GM23338 (cell line): Measurements from ENCODE around the gene ITPRID1. TPM values are rescaled to one million over a fixed set of nuclear protein-coding genes. Genes with fewer than 3 reads are reported as not detected.

Experiments used
- ATAC-seq: fragments of 200-7000 bp; cut with Tn5 transposase; 3 replicates; pipeline ENCODE4 v1.9.1; 2020
- DNase-seq: peaks from one replicate; pipeline ENCODE4 v3.0.0-alpha.2; 2015; ENCODE audit warnings: low spot score
- H2AFZ ChIP-seq: fragments of 200-600 bp; sonication (generic); 2 replicates; pipeline ENCODE4 v1.8.0; 2016; ENCODE audit warnings: antibody characterized with exemption, mild to moderate bottlenecking, moderate library complexity
- H3F3A ChIP-seq: fragments of 200-600 bp; sonication (generic); replicated peaks from 2 replicates; pipeline ENCODE4 v1.8.0; 2017; ENCODE audit warnings: antibody characterized with exemption, mixed run types, low read depth
- H3K27ac ChIP-seq: fragments of 200-600 bp; sonication (generic); 2 replicates; pipeline ENCODE4 v1.6.1; 2016; ENCODE audit warnings: low read depth
- H3K27me3 ChIP-seq: fragments of 200-600 bp; sonication (generic); 2 replicates; pipeline ENCODE4 v1.8.0; 2016; ENCODE audit warnings: mild to moderate bottlenecking, mixed run types, moderate library complexity; ENCODE audit not compliant: insufficient read depth
- H3K36me3 ChIP-seq: fragments of 200-600 bp; sonication (generic); 2 replicates; pipeline ENCODE4 v1.8.0; 2016; ENCODE audit warnings: mild to moderate bottlenecking; ENCODE audit not compliant: insufficient read depth
- H3K4me1 ChIP-seq: fragments of 200-600 bp; sonication (generic); 2 replicates; pipeline ENCODE4 v1.8.0; 2016; ENCODE audit warnings: mild to moderate bottlenecking, moderate library complexity; ENCODE audit not compliant: insufficient read depth
- H3K4me2 ChIP-seq: fragments of 200-600 bp; sonication (generic); 2 replicates; pipeline ENCODE4 v1.7.1; 2017; ENCODE audit warnings: mixed run types
- H3K4me3 ChIP-seq: fragments of 200-600 bp; sonication (generic); 2 replicates; pipeline ENCODE4 v1.6.1; 2016; ENCODE audit warnings: mixed run types
- H3K79me2 ChIP-seq: fragments of 200-600 bp; sonication (generic); replicated peaks from 2 replicates; pipeline ENCODE4 v1.8.0; 2017; ENCODE audit warnings: mild to moderate bottlenecking; ENCODE audit not compliant: insufficient read depth
- H3K9me2 ChIP-seq: fragments of 200-600 bp; sonication (generic); 2 replicates; pipeline ENCODE4 v1.8.0; 2017; ENCODE audit not compliant: insufficient read depth
- H4K20me1 ChIP-seq: fragments of 200-600 bp; sonication (generic); replicated peaks from 2 replicates; pipeline ENCODE4 v1.8.0; 2017; ENCODE audit warnings: mild to moderate bottlenecking; ENCODE audit not compliant: insufficient read depth
- H3K27ac Mint-ChIP-seq: 2 replicates; pipeline ENCODE4 v1.8.0; 2020; ENCODE audit warnings: inconsistent platforms, mild to moderate bottlenecking, moderate library complexity, mixed read lengths
- H3K27me3 Mint-ChIP-seq: 3 replicates; pipeline ENCODE4 v1.8.0; 2022; ENCODE audit warnings: low read depth, mild to moderate bottlenecking, moderate library complexity, mixed read lengths, inconsistent platforms; ENCODE audit not compliant: insufficient read depth, poor library complexity
- H3K36me3 Mint-ChIP-seq: 3 replicates; pipeline ENCODE4 v1.8.0; 2021; ENCODE audit warnings: low read depth, mild to moderate bottlenecking, inconsistent platforms, moderate library complexity, mixed read lengths
- H3K4me1 Mint-ChIP-seq: 3 replicates; pipeline ENCODE4 v1.8.0; 2020; ENCODE audit warnings: mild to moderate bottlenecking, inconsistent platforms, mixed read lengths
- H3K4me3 Mint-ChIP-seq: 3 replicates; pipeline ENCODE4 v1.8.0; 2021; ENCODE audit warnings: moderate library complexity, mild to moderate bottlenecking, inconsistent platforms, mixed read lengths
- H3K9me3 Mint-ChIP-seq: 3 replicates; pipeline ENCODE4 v1.8.0; 2020; ENCODE audit warnings: moderate library complexity, mild to moderate bottlenecking, inconsistent platforms, mixed read lengths
- CREB1 ChIP-seq: fragments of 250-450 bp; sonication (Bioruptor Pico); IDR thresholded peaks from 2 replicates; pipeline ENCODE4 v1.5.0; 2020; ENCODE audit warnings: low read depth, mild to moderate bottlenecking, moderate library complexity
- EZH2 ChIP-seq: fragments of 200-600 bp; sonication (generic); IDR thresholded peaks from one replicate; pipeline ENCODE4 v1.8.0; 2017; ENCODE audit warnings: antibody characterized with exemption, mild to moderate bottlenecking, low read depth; ENCODE audit not compliant: unreplicated experiment
- JUNB ChIP-seq: IDR thresholded peaks from one replicate; pipeline ENCODE4 v1.6.1; 2016; ENCODE audit warnings: antibody characterized with exemption; ENCODE audit not compliant: unreplicated experiment
- POLR2AphosphoS5 ChIP-seq: IDR thresholded peaks from 2 replicates; pipeline ENCODE4 v1.6.1; 2016; ENCODE audit warnings: antibody characterized with exemption, low read depth
- polyA plus RNA-seq: library from polyadenylated mRNA; unstranded; fragments of >200 nt; fragmentation: Nextera tagmentation; extraction: Ambion mirVana; gene quantifications from 2 replicates; pipeline ENCODE4 v1.2.1, GENCODE V29; 2016
- total RNA-seq: library from RNA; depleted of rRNA; stranded (reverse); fragments of >200 nt; shearing (Covaris generic); gene quantifications from 2 replicates; pipeline ENCODE4 v1.2.3, GENCODE V29; 2014
- TF ChIP-seq, protein P1 (sequence below): fragments of 250-450 bp; sonication (Bioruptor Pico); IDR thresholded peaks from 2 replicates; pipeline ENCODE4 v1.5.0; 2020; ENCODE audit warnings: mild to moderate bottlenecking, moderate library complexity
- TF ChIP-seq, protein P2 (sequence below): IDR thresholded peaks from one replicate; pipeline ENCODE4 v1.6.1; 2018; ENCODE audit warnings: antibody characterized with exemption; ENCODE audit not compliant: unreplicated experiment

The ITPRID1 gene
- total and polyA plus RNA-seq, 2 experiments from 2014 or later = 0.05 to 0.45 TPM

GRCh38 chr7:31497516-31497915 lies 16.4 kb upstream of the ITPRID1 start:
- Mint-ChIP-seq H3K27ac (no peak overlapping the region), H3K9me3 (no peaks in the 10 kb centered on the region; the same call in 2 of the 3 replicates), H3K36me3 (peaks cover 6% of the 10 kb centered on the region; the same call in 2 of the 3 replicates), H3K4me1 (peaks cover 17% of the 10 kb centered on the region), H3K4me3 (no peak overlapping the region), H3K27me3 (peaks cover 5% of the 10 kb centered on the region)
- peaks cover 8% of the 10 kb centered on the region for H3K4me1 ChIP-seq
- no peaks in the 10 kb centered on the region for H4K20me1 ChIP-seq
- TF ChIP-seq, protein P1, sequence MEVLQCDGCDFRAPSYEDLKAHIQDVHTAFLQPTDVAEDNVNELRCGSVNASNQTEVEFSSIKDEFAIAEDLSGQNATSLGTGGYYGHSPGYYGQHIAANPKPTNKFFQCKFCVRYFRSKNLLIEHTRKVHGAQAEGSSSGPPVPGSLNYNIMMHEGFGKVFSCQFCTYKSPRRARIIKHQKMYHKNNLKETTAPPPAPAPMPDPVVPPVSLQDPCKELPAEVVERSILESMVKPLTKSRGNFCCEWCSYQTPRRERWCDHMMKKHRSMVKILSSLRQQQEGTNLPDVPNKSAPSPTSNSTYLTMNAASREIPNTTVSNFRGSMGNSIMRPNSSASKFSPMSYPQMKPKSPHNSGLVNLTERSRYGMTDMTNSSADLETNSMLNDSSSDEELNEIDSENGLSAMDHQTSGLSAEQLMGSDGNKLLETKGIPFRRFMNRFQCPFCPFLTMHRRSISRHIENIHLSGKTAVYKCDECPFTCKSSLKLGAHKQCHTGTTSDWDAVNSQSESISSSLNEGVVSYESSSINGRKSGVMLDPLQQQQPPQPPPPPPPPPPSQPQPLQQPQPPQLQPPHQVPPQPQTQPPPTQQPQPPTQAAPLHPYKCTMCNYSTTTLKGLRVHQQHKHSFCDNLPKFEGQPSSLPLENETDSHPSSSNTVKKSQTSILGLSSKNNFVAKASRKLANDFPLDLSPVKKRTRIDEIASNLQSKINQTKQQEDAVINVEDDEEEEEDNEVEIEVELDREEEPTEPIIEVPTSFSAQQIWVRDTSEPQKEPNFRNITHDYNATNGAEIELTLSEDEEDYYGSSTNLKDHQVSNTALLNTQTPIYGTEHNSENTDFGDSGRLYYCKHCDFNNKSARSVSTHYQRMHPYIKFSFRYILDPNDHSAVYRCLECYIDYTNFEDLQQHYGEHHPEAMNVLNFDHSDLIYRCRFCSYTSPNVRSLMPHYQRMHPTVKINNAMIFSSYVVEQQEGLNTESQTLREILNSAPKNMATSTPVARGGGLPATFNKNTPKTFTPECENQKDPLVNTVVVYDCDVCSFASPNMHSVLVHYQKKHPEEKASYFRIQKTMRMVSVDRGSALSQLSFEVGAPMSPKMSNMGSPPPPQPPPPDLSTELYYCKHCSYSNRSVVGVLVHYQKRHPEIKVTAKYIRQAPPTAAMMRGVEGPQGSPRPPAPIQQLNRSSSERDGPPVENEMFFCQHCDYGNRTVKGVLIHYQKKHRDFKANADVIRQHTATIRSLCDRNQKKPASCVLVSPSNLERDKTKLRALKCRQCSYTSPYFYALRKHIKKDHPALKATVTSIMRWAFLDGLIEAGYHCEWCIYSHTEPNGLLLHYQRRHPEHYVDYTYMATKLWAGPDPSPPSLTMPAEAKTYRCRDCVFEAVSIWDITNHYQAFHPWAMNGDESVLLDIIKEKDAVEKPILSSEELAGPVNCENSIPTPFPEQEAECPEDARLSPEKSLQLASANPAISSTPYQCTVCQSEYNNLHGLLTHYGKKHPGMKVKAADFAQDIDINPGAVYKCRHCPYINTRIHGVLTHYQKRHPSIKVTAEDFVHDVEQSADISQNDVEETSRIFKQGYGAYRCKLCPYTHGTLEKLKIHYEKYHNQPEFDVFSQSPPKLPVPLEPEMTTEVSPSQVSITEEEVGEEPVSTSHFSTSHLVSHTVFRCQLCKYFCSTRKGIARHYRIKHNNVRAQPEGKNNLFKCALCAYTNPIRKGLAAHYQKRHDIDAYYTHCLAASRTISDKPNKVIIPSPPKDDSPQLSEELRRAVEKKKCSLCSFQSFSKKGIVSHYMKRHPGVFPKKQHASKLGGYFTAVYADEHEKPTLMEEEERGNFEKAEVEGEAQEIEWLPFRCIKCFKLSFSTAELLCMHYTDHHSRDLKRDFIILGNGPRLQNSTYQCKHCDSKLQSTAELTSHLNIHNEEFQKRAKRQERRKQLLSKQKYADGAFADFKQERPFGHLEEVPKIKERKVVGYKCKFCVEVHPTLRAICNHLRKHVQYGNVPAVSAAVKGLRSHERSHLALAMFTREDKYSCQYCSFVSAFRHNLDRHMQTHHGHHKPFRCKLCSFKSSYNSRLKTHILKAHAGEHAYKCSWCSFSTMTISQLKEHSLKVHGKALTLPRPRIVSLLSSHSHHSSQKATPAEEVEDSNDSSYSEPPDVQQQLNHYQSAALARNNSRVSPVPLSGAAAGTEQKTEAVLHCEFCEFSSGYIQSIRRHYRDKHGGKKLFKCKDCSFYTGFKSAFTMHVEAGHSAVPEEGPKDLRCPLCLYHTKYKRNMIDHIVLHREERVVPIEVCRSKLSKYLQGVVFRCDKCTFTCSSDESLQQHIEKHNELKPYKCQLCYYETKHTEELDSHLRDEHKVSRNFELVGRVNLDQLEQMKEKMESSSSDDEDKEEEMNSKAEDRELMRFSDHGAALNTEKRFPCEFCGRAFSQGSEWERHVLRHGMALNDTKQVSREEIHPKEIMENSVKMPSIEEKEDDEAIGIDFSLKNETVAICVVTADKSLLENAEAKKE = no peak
- TF ChIP-seq EZH2 (no peak), POLR2AphosphoS5 (no peak), CREB1 (CRISPR knock-in tag) (no peak), JUNB (no peak)
- TF ChIP-seq, protein P2, sequence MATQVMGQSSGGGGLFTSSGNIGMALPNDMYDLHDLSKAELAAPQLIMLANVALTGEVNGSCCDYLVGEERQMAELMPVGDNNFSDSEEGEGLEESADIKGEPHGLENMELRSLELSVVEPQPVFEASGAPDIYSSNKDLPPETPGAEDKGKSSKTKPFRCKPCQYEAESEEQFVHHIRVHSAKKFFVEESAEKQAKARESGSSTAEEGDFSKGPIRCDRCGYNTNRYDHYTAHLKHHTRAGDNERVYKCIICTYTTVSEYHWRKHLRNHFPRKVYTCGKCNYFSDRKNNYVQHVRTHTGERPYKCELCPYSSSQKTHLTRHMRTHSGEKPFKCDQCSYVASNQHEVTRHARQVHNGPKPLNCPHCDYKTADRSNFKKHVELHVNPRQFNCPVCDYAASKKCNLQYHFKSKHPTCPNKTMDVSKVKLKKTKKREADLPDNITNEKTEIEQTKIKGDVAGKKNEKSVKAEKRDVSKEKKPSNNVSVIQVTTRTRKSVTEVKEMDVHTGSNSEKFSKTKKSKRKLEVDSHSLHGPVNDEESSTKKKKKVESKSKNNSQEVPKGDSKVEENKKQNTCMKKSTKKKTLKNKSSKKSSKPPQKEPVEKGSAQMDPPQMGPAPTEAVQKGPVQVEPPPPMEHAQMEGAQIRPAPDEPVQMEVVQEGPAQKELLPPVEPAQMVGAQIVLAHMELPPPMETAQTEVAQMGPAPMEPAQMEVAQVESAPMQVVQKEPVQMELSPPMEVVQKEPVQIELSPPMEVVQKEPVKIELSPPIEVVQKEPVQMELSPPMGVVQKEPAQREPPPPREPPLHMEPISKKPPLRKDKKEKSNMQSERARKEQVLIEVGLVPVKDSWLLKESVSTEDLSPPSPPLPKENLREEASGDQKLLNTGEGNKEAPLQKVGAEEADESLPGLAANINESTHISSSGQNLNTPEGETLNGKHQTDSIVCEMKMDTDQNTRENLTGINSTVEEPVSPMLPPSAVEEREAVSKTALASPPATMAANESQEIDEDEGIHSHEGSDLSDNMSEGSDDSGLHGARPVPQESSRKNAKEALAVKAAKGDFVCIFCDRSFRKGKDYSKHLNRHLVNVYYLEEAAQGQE = no peak
- no peak overlapping the region; the same call in 1 of the 2 replicates for H2AFZ ChIP-seq
- no peak overlapping the region for H3K4me2 ChIP-seq
- no peak for ATAC-seq
- no peak for DNase-seq
- H3K9me2 ChIP-seq = peaks cover 18% of the 10 kb centered on the region
- H3K4me3 ChIP-seq = no peak overlapping the region
- no peaks in the 10 kb centered on the region for H3F3A ChIP-seq
- no peaks in the 10 kb centered on the region for H3K36me3 ChIP-seq
- H3K27ac ChIP-seq = no peak overlapping the region
- no peaks in the 10 kb centered on the region for H3K27me3 ChIP-seq
- no peaks in the 10 kb centered on the region for H3K79me2 ChIP-seq
